SK-N-SH (cell line): Measurements from ENCODE around the gene CIB4. TPM values are rescaled to one million over a fixed set of nuclear protein-coding genes. Genes with fewer than 3 reads are reported as not detected.

Source experiments
- CTCF ChIA-PET: fragments of 300-600, 350-600 bp; formaldehyde crosslinking; extraction: SDS; loops from one replicate; lab custom pipeline; 2021; lab: Yijun Ruan, JAX
- POLR2A ChIA-PET: fragments of 350-600 bp; sonication (Branson Sonifier 250); formaldehyde crosslinking; extraction: SDS; loops from one replicate; lab custom pipeline; 2020; ENCODE audit warnings: antibody characterized with exemption, inconsistent platforms; lab: Yijun Ruan, JAX
- DNase-seq: peaks from one replicate; pipeline ENCODE4 v3.0.0; 2012
- H2AFZ ChIP-seq: fragments of 200-600 bp; sonication (generic); 2 replicates; pipeline ENCODE4 v1.8.1; 2016; ENCODE audit warnings: antibody characterized with exemption, mild to moderate bottlenecking, low read depth
- H3F3A ChIP-seq: fragments of 200-600 bp; sonication (generic); replicated peaks from 2 replicates; pipeline ENCODE3; 2016; ENCODE audit warnings: antibody characterized with exemption, mild to moderate bottlenecking; ENCODE audit not compliant: insufficient read depth
- H3K27ac ChIP-seq, 2 experiments: fragments of 200-500 bp in 1 of 2; fragments of 200-600 bp in 1 of 2; sonication (Bioruptor generic) in 1 of 2; sonication (generic), shearing (Covaris generic) in 1 of 2; 2 replicates each; pipeline versions ENCODE4 v1.5.1 to v1.6.1; 2014 to 2016; ENCODE audit warnings: low read depth in 2 of 2, inconsistent platforms in 1 of 2, low read length in 1 of 2, mild to moderate bottlenecking in 1 of 2, mixed read lengths in 1 of 2
- H3K27me3 ChIP-seq: fragments of 200-600 bp; sonication (generic), shearing (Covaris generic); 2 replicates; pipeline ENCODE4 v1.6.1; 2016; ENCODE audit warnings: mixed run types; ENCODE audit not compliant: insufficient read depth
- H3K36me3 ChIP-seq, 2 experiments: fragments of 200-500 bp in 1 of 2; fragments of 200-600 bp in 1 of 2; sonication (Bioruptor generic) in 1 of 2; sonication (generic) in 1 of 2; replicated peaks in 1 of 2; 2 replicates each; pipeline versions ENCODE3 to v1.5.1; 2014 to 2016; ENCODE audit warnings: low read length in 1 of 2, mild to moderate bottlenecking in 1 of 2; ENCODE audit not compliant: insufficient read depth in 2 of 2, control insufficient read depth in 1 of 2
- H3K4me1 ChIP-seq, 2 experiments: fragments of 200-500 bp in 1 of 2; fragments of 200-600 bp in 1 of 2; sonication (Bioruptor generic) in 1 of 2; sonication (generic), shearing (Covaris generic) in 1 of 2; 2 replicates each; pipeline versions ENCODE4 v1.5.1 to v1.6.1; 2014 to 2016; ENCODE audit warnings: low read depth in 1 of 2, low read length in 1 of 2, mixed run types in 1 of 2; ENCODE audit not compliant: insufficient read depth in 2 of 2, control insufficient read depth in 1 of 2
- H3K4me2 ChIP-seq: fragments of 200-600 bp; sonication (generic), shearing (Covaris generic); 2 replicates; pipeline ENCODE4 v1.6.1; 2017; ENCODE audit warnings: mixed run types
- H3K4me3 ChIP-seq, 2 experiments: fragments of 200-500 bp in 1 of 2; fragments of 200-600 bp in 1 of 2; sonication (Bioruptor generic) in 1 of 2; sonication (generic), shearing (Covaris generic) in 1 of 2; 2 replicates each; pipeline versions ENCODE4 v1.5.1 to v1.8.1; 2014 to 2016; ENCODE audit warnings: low read depth in 2 of 2, inconsistent platforms in 1 of 2, low read length in 1 of 2, mild to moderate bottlenecking in 1 of 2, mixed read lengths in 1 of 2, moderate library complexity in 1 of 2
- H3K79me2 ChIP-seq: fragments of 200-600 bp; sonication (generic); 2 replicates; pipeline ENCODE4 v1.8.1; 2017; ENCODE audit warnings: mild to moderate bottlenecking; ENCODE audit not compliant: insufficient read depth
- H3K9ac ChIP-seq: fragments of 200-600 bp; sonication (generic); 2 replicates; pipeline ENCODE4 v1.6.1; 2017; ENCODE audit warnings: mixed run types
- H3K9me2 ChIP-seq: fragments of 200-600 bp; sonication (generic); 2 replicates; pipeline ENCODE4 v1.6.1; 2017; ENCODE audit warnings: mixed run types
- H3K9me3 ChIP-seq: fragments of 200-600 bp; sonication (generic); 2 replicates; pipeline ENCODE4 v1.6.1; 2017; ENCODE audit warnings: mixed run types, mild to moderate bottlenecking, moderate library complexity
- H4K20me1 ChIP-seq: fragments of 200-600 bp; sonication (generic); 2 replicates; pipeline ENCODE4 v1.6.1; 2017; ENCODE audit warnings: mild to moderate bottlenecking, mixed run types; ENCODE audit not compliant: insufficient read depth
- EP300 ChIP-seq, 2 experiments: IDR thresholded peaks; 2 replicates each; pipeline versions ENCODE4 v1.4.0 to v1.6.1; 2012; ENCODE audit warnings: borderline replicate concordance in 1 of 2, low read depth in 1 of 2, low read length in 1 of 2
- FOSL2 ChIP-seq: IDR thresholded peaks from 2 replicates; pipeline ENCODE4 v1.4.0; 2012; ENCODE audit warnings: low read depth, mild to moderate bottlenecking, moderate library complexity, borderline replicate concordance
- JUND ChIP-seq: IDR thresholded peaks from 2 replicates; pipeline ENCODE4 v1.4.0; 2012
- PBX3 ChIP-seq: IDR thresholded peaks from 2 replicates; pipeline ENCODE4; 2012
- REST ChIP-seq: IDR thresholded peaks from 2 replicates; pipeline ENCODE4 v1.6.1; 2012; ENCODE audit warnings: mild to moderate bottlenecking, low read depth, low read length, moderate library complexity
- RFX5 ChIP-seq: IDR thresholded peaks from 2 replicates; pipeline ENCODE4 v1.6.1; 2012; ENCODE audit warnings: mild to moderate bottlenecking, improper control_type of control experiment, low read length
- USF2 ChIP-seq: fragments of 150-350 bp; IDR thresholded peaks from 2 replicates; pipeline ENCODE4 v1.6.1; 2017; ENCODE audit warnings: antibody characterized with exemption, low read length, low read depth, borderline replicate concordance
- ZBTB33 ChIP-seq: IDR thresholded peaks from 2 replicates; pipeline ENCODE4 v1.4.0; 2012; ENCODE audit warnings: low read depth, borderline replicate concordance
- WGBS: methylation state at CpG from one replicate; pipeline ENCODE4 v1.1.6; 2017; ENCODE audit warnings: low lambda C conversion rate; 5-methylcytosine and 5-hydroxymethylcytosine counted together
- polyA plus RNA-seq, 3 experiments: library from polyadenylated mRNA; depleted of rRNA; stranded (reverse); fragments of >200 nt; gene quantifications; 2 replicates each; pipeline ENCODE4 v1.2.3, GENCODE V29; 2012

Gene CIB4
- polyA plus RNA-seq, 1 of the 3 experiments (the other 2 are of a cell fraction): not detected

- 71% methylated on average over 10 of the region's 10 CpGs for WGBS
- Histone ChIP-seq H3K9me2 (no peaks in the 10 kb centered on the region), H3K9me3 (no peaks in the 10 kb centered on the region), H3F3A (no peaks in the 10 kb centered on the region), H3K79me2 (no peaks in the 10 kb centered on the region), H3K4me1 (no peaks in the 10 kb centered on the region), H3K27me3 (peaks cover 5% of the 10 kb centered on the region; the same call in 1 of the 2 replicates), H3K9ac (no peak overlapping the region), H3K4me3 (no peak overlapping the region), H2AFZ (no peak overlapping the region), H3K4me2 (no peak overlapping the region), H4K20me1 (no peaks in the 10 kb centered on the region), H3K36me3 (no peaks in the 10 kb centered on the region), H3K27ac (no peak overlapping the region)
- CTCF ChIA-PET: interaction anchor here (0.8 to 6.8 kb wide), 6 partner anchors 9 to 65 kb away, joined by 3 to 39 read pairs (median 6); a partner anchor contains a TSS
- POLR2A ChIA-PET: no interaction called here
- no peak for DNase-seq
- TF ChIP-seq REST: peak; percentile 74
- TF ChIP-seq ZBTB33: no peak
- TF ChIP-seq RFX5: no peak
- TF ChIP-seq PBX3: no peak
- no peak for TF ChIP-seq EP300 (IDR thresholded peaks at IDR 0.05; ENCODE audit: borderline replicate concordance in 1 of 2, low read depth in 1 of 2, low read length in 1 of 2)
These were observed 100.9 kb downstream of the CIB4 start for GRCh38 chr2:26540306-26540705.

- H3F3A ChIP-seq: no peaks in the 10 kb centered on the region
- no peaks in the 10 kb centered on the region; a peak in 1 of 4 replicates for H3K4me1 ChIP-seq
- H4K20me1 ChIP-seq: no peaks in the 10 kb centered on the region
- H3K4me3 ChIP-seq: no peak overlapping the region
- 65% methylated on average over 11 of the region's 14 CpGs for WGBS
- no peaks in the 10 kb centered on the region for H3K36me3 ChIP-seq
- no peak overlapping the region for H3K9ac ChIP-seq
- no peaks in the 10 kb centered on the region for H3K9me2 ChIP-seq
- H3K79me2 ChIP-seq: no peaks in the 10 kb centered on the region
- no peaks in the 10 kb centered on the region for H3K9me3 ChIP-seq
- no peak overlapping the region for H2AFZ ChIP-seq
- peaks cover 5% of the 10 kb centered on the region; the same call in 1 of the 2 replicates for H3K27me3 ChIP-seq
- ChIA-PET POLR2A (no interaction called here), CTCF (interaction anchor here (0.9 to 3.7 kb wide), 2 partner anchors 40 to 68 kb away, joined by 3 to 12 read pairs; no protein-coding TSS in a partner anchor)
- no peak for TF ChIP-seq JUND
- no peak for TF ChIP-seq FOSL2
- no peak for TF ChIP-seq USF2
- H3K4me2 ChIP-seq: no peak overlapping the region
- DNase-seq: no peak
- H3K27ac ChIP-seq: no peak overlapping the region
These were observed 103.2 kb downstream of the CIB4 start for GRCh38 chr2:26537826-26538475.
